ENCODE measurements around the gene ZNF615. TPM values are rescaled to one million over a fixed set of nuclear protein-coding genes. Genes with fewer than 3 reads are reported as not detected.
A peak's percentile ranks its signal among the peaks of the same experiment; 100 is the strongest.

ZNF615 gene
- total RNA-seq, 3 donors from 2014 or later, result 15.4 to 35.9 (median 27.2) TPM

- Histone ChIP-seq H3K4me1 (no peaks in the 10 kb centered on the region), H3K27ac (no peak overlapping the region), H3K36me3 (peaks cover 46% of the 10 kb centered on the region), H3K4me3 (peak overlapping the region in 1 of 3 donors; percentile 13), H3K27me3 (no peaks in the 10 kb centered on the region), H3K9me3 (peaks cover 92 to 100% of the 10 kb centered on the region in 2 donors)
- TF ChIP-seq CTCF (IDR thresholded peaks at IDR 0.05), result no peak
- TF ChIP-seq POLR2A (IDR thresholded peaks at IDR 0.05), result no peak
- no peak for TF ChIP-seq POLR2AphosphoS5 (IDR thresholded peaks at IDR 0.05)
- intact Hi-C loops (cut with DNase I; ENCODE audit: low total_unique reads), result no loop called here
- no peak for DNase-seq (ENCODE audit: low spot score in 2 of 2)
Observed at GRCh38 chr19:51944798-51945552, 63.0 kb downstream of the ZNF615 start.

Other genes with a start within 250 kb of the ZNF615 start
- under 1 TPM; 0.15 to 0.98 (median 0.32) TPM for gene FPR2, start 247.0 kb downstream of the ZNF615 start, total RNA-seq
- 10 to 100 TPM in 2 of 3 donors, 1 to 10 TPM in 1; 3.9 to 20.0 (median 12.0) TPM for gene FPR3, start 213.1 kb downstream of the ZNF615 start, total RNA-seq
- 10 to 100 TPM; 19.5 to 46.4 (median 21.0) TPM for gene ZNF577, start 120.3 kb downstream of the ZNF615 start, total RNA-seq
- gene ZNF649, start 103.2 kb downstream of the ZNF615 start, total RNA-seq, result 10 to 100 TPM; 11.7 to 22.8 (median 15.4) TPM
- 10 to 100 TPM in 1 of 3 donors, 1 to 10 TPM in 2; 5.9 to 13.5 (median 7.9) TPM for gene ZNF613, start 80.7 kb downstream of the ZNF615 start, total RNA-seq
- 10 to 100 TPM; 14.1 to 31.2 (median 14.4) TPM for gene ZNF350, start 21.4 kb downstream of the ZNF615 start, total RNA-seq
- gene ZNF614, start 20.2 kb upstream of the ZNF615 start, total RNA-seq, result 10 to 100 TPM in 1 of 3 donors, 1 to 10 TPM in 2; 5.6 to 13.6 (median 9.5) TPM
- gene ZNF432, start 40.6 kb upstream of the ZNF615 start, total RNA-seq, result 10 to 100 TPM; 12.0 to 19.3 (median 13.4) TPM
- 10 to 100 TPM; 16.0 to 25.9 (median 19.3) TPM for gene ZNF841, start 87.6 kb upstream of the ZNF615 start, total RNA-seq
- gene ZNF616, start 131.7 kb upstream of the ZNF615 start, total RNA-seq, result 10 to 100 TPM in 1 of 3 donors, 1 to 10 TPM in 2; 5.8 to 14.0 (median 7.2) TPM
- 10 to 100 TPM; 10.2 to 21.8 (median 16.4) TPM for gene ZNF836, start 163.4 kb upstream of the ZNF615 start, total RNA-seq
- 100 to 1,000 TPM; 145 to 198 (median 175) TPM for gene PPP2R1A, start 181.8 kb upstream of the ZNF615 start, total RNA-seq